Activated T-helper 9 cell treated with anti-CD3 and anti-CD28 coated beads, Interleukin-2, amount 50 U/mL, for 16 hours (primary cell): ENCODE data around the gene CALD1.

Experiments used
- DNase-seq: peaks from one replicate; pipeline ENCODE4 v3.0.0-alpha.2; 2020; ENCODE audit warnings: low read depth

CALD1 gene, protein sequence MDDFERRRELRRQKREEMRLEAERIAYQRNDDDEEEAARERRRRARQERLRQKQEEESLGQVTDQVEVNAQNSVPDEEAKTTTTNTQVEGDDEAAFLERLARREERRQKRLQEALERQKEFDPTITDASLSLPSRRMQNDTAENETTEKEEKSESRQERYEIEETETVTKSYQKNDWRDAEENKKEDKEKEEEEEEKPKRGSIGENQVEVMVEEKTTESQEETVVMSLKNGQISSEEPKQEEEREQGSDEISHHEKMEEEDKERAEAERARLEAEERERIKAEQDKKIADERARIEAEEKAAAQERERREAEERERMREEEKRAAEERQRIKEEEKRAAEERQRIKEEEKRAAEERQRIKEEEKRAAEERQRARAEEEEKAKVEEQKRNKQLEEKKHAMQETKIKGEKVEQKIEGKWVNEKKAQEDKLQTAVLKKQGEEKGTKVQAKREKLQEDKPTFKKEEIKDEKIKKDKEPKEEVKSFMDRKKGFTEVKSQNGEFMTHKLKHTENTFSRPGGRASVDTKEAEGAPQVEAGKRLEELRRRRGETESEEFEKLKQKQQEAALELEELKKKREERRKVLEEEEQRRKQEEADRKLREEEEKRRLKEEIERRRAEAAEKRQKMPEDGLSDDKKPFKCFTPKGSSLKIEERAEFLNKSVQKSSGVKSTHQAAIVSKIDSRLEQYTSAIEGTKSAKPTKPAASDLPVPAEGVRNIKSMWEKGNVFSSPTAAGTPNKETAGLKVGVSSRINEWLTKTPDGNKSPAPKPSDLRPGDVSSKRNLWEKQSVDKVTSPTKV

DNA sequence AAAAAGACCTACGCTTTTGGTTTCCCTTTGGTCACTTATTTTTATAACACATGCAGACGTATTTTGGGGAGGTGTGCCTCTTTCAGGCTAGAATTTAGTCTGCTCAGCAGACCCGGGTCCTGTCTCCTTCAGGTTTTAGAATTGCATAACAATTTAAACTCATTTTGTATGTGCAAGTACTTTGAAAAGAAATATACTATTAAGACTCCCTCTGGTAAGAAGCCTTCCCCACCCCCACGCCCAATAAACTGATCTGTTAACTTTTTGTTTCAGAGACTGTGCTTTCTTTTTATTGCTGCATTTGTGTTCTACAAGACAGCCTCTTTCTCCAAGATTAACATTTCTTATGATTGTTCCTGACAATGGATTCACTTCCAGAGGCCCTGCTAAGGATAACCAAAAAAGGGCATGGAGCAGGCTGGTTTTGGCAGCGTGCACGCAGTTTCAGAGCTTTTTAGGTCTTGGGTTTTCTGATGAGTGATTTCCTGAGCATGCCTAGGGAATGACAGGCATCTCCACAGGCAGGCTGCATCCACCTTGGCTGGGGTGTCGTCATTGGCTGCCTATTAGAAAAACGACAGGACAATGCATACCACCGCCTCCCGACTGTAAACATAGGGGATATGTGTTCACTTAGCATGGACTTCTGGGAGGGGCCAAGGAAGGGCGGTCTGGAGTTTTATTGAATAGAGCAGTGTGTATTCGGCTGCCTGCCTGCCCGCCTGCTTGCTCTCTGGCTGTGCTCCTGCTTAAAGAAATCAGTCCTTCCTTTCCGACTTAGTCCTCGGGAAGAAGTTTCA lies at the start of gene CALD1:
Gene CALD1, plus strand, starts transcription at position 694 of the 800 bp plus-strand sequence. CDS start 88,100 bp downstream, outside the sequence.
- no peak for DNase-seq

DNA sequence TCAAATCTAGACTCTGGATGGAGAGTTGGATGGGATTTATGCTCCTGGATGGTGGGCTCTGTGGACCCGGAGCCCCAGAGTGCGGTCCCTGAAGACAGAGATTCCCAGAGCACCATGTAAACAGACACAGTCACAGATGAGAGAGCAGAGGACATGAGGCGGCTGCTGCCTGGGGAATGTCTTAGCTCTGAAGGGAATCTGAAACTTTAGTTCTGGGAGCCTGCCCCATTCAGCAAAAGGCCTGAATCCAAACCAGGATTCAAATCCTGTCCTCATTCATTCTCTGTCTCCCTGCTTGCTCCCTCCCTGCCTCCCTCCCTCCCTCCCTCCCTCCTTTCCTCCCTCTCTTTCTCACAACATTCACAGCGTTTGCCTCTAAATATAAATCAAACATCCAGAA lies 49.5 kb upstream of the CALD1 start:
- no peak for DNase-seq

DNA sequence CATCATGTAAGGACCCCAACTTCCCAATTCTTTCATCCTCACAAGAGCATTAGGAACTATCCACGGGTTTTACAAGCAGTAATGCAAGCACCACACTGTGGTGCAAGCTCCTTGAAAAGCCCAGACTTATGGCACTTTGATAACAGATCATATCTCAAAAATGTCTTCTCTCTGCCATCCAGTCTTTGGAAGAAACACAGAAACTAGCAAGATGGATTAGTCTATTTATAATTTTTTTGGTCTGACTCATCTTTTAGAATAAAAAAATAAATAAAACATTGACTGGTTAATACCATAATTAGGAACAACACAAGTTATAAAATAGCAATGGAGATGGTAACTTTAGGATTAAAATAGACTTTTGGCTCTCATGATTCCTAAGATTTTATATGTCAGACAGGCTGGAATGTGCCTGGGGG lies 49.0 kb upstream of the CALD1 start:
- no peak for DNase-seq

DNA sequence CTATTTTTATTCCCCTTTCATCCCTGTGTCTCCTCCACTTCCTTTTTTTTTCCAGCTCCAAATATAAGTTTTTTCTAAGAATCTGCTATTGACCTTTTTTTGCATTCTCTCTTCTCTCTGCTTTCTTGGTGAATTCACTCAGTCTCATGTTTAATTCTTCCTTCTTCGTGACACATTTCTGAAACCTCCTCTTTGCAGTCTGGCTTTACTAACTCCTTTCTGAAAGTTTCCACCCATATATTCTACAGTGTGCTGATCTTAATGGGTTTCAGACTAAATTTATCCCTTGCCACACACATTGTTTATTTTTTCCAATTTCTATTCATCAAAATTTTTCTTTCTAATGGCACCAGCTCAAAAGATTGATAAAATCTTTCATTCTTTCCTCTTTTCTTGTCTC lies 47.8 kb upstream of the CALD1 start:
- no peak for DNase-seq

DNA sequence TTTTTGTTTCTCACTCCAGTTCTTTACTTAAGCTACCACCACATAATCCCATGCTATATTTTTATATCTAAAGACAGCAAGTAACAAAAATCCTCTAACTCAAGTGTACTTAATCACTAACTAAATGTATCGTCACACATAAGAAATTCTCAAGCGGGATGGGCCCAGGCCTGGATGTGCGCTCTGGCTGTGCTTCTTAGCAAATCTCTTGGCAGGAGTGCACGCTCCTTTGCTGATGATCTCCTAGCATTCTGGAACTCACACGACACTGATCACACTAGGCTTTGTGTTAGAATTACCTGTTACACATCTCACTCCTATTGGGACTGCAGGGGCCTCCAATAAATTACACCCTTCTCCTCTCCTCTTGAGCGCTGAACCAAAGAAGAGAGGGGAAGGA lies 46.7 kb upstream of the CALD1 start:
- no peak for DNase-seq

DNA sequence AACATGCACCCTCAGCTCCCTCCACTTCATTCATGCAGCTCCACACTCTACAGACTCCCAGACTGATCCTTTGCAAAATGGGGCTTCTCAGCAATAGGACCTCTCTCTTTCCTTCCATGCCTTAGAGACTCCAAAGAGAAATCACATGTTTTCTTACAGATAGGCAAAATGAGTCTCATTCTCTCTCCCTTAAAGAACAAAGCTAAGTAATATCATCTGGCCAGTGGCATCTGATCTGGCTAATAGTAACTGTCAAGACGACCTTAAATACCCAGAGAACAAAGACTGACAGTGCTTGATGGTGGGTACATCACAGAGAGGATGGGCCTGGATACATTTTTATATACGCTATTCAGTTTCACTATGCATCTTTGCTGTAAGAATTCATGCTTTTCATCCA lies 43.1 kb upstream of the CALD1 start:
- no peak for DNase-seq

DNA sequence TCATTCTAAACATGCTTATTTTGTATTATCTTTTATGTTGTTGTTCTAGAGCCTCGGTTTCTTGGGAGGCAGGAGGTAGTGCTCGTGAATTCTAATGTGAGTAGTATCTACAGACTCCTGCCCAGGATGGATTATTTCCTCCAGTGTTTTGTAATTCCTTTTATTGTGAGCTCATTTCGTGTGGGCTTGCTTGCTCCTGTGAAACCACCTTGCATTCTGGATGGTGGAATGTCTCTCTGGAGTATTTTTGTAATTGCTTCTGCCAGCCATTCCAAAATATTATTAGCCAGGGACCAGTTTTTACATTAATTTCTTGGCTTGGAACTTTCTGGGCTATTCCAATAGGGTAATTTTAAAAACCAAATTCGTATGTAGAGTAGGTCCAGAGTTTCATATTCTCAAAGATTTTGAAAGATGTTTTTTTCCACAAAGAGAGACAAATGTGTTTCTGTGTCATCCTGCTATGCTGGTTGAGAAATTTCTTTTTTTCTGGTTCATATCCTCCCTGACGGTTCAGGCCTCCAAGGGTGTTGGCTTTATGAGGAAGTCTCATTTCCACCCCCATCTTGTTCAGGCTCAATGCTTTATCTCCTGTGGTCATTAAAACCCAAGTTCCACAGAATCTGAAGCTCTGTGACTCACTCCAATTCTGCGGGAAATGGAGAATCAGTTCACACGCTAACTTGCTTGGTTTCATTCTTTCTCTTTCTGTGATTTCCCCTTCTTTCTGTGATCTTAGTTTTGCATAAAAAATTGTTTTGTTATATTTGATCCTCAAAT lies 41.7 kb upstream of the CALD1 start:
- no peak for DNase-seq

DNA sequence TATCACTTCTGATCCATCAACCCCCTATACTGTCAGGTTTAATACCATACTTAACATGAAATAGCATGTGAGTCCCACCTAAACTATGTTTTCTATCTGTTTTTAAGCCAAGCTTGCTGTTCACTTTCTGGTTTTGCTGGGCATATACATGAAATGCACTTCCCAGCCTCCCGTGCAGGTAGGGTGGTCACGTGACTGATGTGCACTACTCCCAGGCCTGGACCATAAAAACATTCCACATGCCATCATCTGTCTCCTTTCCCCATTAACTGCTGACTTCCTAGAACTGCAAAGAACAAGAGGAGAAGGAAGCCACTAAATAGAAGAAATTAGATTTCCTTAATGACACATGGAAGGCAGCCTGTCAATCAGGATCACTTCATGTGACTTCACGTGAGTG lies 40.1 kb upstream of the CALD1 start:
- DNase-seq, result no peak

DNA sequence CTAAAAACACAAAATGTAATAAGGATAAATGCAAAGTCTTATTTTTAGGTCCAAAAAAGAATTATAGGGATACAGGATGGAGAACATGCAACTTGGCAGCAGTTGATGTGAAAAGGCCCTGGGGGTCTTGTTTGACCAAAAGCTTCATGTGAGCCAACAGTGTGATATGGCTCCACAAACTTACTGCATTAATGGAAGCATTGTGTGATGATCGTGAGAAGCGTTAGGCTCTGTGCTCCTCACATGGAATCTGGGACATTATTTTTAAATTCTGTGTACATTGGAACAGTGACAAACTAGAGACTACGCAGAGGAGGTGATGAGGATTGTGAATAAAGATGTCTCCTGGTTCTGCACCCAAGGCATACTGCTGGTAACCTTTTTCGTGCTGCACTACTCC lies 39.1 kb upstream of the CALD1 start:
- no peak for DNase-seq

DNA sequence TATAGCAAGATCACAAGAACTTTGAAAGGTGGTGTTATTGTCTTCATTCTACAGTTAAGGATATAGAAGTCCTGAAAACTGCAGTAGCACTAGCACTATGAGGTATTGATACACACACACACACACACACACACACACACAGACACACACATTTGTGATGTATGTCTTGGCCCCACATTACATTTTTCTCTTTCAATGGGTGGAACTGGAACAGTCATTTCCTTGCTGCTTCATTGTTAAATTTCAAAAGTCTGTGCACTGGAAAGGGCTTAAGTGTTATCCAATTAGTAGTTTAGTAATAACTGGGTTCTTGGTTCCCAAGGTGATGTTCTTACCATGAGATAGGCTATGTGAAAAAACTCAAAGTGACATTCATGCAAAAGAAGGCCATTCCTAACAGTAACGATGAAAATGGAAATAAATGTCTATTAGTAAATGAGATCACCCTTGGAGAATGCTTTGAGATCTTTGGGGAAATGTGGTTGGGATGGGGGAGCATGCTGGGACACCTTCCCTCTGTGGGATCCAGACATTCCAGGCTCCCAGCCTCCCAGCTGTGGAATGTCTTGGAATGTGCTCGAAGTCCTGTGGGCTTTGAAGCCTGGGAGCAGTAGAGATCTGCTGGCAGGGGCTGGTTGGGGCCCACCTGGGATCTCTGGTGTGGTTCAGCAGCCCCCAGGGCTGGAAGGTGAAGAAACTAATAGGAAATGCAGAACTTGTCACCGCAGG lies 37.4 kb upstream of the CALD1 start:
- DNase-seq, result no peak

DNA sequence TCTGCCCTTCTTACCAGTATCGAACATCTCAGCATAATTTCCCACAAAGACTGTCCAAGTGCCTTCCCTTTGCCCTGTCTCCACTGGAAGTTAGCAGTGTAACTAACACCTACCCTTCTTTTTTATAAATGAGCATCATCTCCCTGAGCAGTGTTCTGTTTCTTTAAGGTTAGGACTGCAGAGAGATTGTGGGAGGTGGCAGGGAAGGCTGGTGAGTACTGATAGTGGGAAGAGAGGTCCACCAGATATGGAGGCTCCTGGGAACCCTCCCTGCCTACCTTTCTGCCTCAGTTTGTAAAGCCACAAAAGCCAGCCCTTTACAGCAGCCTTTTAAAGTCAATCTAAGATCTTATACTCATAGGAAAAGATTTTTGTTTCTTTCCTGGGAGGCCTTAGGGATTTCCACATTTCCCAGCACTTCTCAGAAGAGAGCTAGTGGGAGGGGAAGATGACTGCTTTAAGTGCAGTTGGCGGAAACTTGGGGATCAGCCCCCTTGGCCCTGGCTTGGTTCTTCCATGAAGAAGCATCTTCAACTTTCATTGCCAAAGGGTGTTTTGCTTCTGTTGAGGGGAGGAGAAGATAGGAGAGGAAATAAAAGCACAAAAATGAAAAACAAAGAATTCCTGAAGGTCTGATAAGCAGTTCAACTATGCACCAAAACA lies 36.6 kb upstream of the CALD1 start:
- DNase-seq, result no peak

DNA sequence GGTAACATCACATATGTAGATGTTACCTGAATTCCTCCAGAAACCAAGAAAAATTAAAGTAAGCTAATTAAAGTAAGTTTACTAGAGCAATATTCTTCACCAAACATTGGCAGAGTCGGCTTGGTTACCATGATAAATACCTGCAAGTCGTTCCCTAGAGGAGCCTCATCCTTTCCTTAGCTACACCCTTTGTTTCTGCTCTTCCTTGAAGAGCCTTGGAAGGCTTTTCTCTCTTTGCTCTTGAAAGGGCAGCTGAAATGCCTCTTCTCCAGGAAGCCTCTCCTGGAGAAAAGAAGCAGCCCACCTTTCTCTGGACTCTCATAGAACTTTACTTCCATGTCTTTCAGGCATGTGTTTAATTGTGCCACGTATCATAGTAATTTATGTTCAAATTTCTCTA lies 34.9 kb upstream of the CALD1 start:
- no peak for DNase-seq

DNA sequence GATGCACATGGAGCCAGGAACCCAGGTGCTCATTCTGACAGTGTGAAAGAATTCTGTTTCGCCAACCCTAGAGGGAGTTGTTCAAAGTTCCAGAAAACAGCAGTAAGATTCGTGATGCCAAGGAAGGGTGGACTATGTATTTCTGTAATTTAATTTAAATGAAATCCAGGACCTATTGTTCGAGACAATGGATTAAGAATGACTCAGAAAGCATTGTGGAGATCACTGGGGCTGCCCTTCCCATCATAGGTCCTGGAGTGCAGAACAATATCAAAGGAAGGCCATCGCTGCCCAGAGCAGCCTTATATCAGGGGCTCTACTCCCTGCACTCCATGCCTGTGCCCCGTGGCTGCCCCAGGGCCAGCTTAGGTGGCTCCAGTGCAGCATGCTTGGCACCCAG lies 32.1 kb upstream of the CALD1 start:
- no peak for DNase-seq

DNA sequence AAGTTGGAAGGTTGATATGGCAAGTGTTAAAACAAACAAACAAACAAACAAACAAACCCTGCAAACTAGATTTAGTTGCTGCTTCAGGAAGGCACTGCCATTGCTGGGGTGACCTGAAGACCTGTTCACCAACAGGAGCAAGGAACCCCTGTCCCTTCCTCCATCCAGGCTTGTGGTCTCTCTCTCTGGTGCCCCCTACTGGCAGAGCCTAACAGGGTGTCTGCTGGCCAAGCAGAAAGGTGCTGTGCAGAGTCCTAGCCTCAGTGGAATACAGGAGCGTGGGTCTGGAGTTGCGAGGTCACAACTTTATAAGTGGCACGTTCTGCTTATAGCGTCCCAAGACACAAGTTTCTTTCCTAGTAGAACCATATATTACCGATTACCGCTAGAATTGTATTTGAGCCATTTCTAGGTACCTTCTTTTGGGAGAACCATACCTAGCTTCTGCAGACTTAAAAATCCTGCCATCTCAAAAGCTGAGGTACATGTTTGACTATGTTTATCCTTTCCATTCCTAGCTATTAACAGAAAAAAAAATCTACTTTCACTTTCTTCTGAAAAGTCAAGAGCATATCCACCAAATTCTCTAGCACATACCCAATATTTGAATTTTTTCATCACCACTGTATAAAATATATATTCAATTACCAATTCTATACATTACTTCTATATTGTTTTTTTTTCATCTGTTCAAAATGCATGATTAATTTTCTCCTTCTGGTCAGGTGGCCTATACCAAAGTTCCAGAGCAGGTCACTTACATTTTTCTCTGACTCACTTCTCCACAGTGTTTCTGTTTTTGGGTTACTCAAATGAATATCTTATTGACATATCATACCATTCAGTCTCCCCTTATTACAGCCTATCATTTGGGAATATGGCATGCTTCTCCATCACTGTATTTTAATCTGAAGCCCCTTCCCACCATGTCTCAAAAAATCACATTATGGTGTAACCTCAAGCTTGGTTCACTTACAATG lies 29.1 kb upstream of the CALD1 start:
- peak; percentile 46 for DNase-seq

DNA sequence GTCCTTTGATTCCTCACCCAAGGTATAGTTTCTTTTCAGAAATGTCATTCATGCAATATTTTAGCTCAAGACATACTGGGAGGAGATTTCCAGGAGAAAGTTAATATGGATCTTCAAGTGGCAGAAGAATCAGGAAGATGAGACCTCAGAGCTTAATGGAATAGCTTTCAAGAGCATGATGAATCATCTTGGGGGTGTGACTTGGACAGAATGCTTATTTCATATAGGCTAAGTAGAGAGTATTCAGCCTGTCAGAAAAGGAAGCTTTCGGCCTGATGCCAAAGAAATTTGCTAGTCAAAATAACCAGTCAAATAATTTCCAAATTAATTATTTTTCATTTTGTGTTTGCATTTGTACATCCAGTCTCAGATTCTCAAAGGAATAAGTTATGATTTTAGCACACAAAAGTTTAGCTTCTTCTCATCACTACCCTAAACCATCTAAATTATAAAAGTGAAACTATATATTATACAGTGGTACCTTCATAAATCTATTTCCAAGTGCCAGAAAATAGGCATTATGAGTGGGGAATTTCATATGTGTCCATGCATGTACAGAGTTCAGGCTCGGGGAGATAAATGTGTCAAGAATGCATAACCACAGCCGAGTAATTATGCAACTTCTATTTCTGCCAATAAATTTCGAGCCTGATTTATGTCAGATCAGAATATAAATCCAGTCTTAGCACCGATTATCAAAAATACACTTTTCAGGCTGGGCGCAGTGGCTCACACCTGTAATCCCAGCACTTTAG lies 27.3 kb upstream of the CALD1 start:
- no peak for DNase-seq

DNA sequence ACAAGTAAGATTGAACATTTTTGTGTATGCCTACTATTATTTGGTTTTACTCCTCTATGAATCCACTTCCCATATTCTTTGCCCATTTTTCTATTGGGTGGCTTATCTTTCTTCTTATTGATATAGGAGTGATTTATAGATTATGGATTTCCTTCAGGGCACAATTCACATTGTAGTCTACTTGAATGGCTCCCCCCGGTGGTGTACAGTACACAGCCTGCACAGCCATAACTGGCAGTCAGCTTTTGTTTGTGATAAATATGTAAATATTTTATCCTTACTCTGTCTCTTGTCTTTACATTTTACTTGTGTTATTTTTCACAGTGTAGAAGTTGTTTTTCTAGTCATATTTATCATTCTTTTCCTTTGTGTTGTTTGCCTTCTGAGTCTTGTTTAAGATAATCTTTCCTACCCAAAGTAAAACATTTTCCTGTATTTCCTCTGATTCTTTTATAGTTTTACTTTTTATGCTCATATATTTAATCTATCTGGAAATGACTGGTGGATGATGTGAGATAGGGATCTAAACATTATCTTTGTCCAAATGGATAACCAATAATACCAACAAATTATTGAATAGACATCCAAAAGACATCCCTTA lies 23.9 kb upstream of the CALD1 start:
- no peak for DNase-seq

DNA sequence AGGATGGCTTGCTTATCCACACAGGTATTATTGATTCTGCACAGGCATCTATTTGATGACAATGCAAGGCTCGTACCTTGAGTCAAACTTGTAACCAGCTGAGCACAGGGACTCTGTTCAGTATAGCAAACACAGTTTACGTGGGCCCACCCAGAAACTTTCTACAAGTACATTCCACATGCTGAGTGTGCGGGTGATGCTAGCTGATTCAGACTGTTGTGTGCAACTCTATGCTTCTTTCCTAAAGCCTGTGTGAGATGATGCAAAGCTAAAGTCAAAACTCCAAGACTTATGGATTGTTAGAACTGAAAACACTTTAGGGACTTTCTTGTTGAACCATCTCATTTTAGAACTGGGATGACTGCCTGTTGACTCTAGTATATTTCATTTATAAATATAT lies 21.5 kb upstream of the CALD1 start:
- no peak for DNase-seq

DNA sequence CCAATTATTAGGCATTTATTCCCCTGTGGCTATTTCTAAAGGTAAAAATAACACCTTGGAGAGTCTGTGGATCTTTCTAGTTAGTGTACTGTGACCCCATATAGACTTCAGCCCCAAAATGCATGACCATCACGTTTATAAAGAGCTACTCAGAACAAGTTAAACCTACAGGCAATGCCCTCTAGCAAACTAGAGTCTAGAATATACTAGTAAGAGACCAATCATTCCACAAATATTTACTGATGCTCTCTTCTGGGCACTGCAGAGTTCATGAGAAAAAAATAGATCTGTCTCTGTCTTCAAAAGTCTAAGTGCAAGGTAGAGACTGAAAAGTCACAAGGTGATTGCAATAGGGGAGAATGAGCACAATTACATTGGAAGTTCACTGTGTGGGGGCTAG lies 20.5 kb upstream of the CALD1 start:
- no peak for DNase-seq
